Muscle of leg (tissue), 11 donors: ENCODE results near the gene CLRN3. TPM values are rescaled to one million over a fixed set of nuclear protein-coding genes. Genes with fewer than 3 reads are reported as not detected.

Experiments
- DNase-seq: peaks from one replicate; pipeline ENCODE4 v3.0.0; 2013
- H3K27ac ChIP-seq: one replicate; pipeline ENCODE4 v1.5.1; 2013; ENCODE audit warnings: mild to moderate bottlenecking, low read length, control low read depth
- H3K27me3 ChIP-seq: one replicate; pipeline ENCODE4 v1.6.1; 2013; ENCODE audit warnings: low read length; ENCODE audit not compliant: control insufficient read depth, insufficient read depth
- H3K36me3 ChIP-seq: one replicate; pipeline ENCODE4 v1.6.1; 2013; ENCODE audit warnings: low read length; ENCODE audit not compliant: control insufficient read depth, insufficient read depth
- H3K4me1 ChIP-seq: one replicate; pipeline ENCODE4 v1.6.1; 2013; ENCODE audit warnings: low read length; ENCODE audit not compliant: control insufficient read depth, insufficient read depth
- H3K4me3 ChIP-seq: one replicate; pipeline ENCODE4 v1.5.1; 2013; ENCODE audit warnings: low read length, control low read depth
- H3K9me3 ChIP-seq: replicated peaks from 2 replicates; pipeline ENCODE4 v1.6.1; 2013; ENCODE audit warnings: low read depth, low read length; ENCODE audit not compliant: control insufficient read depth
- WGBS: methylation state at CpG from one replicate; pipeline ENCODE4 v1.1.5; 2013; ENCODE audit warnings: missing lambda C conversion rate; ENCODE audit not compliant: insufficient coverage; 5-methylcytosine and 5-hydroxymethylcytosine counted together
- polyA plus RNA-seq, 8 donors: library from polyadenylated mRNA; unstranded; fragments of 120-200 nt; gene quantifications; one replicate each; pipeline versions ENCODE4 v1.2.1 to v1.2.3, GENCODE V29; 2013; ENCODE audit warnings: inconsistent platforms in 1 of 8, low replicate concordance in 1 of 8; ENCODE audit not compliant: insufficient read length in 8 of 8, insufficient read depth in 1 of 8
- total RNA-seq: library from RNA; stranded (reverse); fragments of 120-200 nt; gene quantifications from one replicate; pipeline ENCODE4 v1.2.4, GENCODE V29; 2013

CLRN3 gene
- total and polyA plus RNA-seq, 9 donors: 0.09 to 4.4 (median 0.27) TPM; not detected in 2

GRCh38 chr10:127874671-127875448 is 17.9 kb downstream of the CLRN3 start:
- Histone ChIP-seq H3K4me1 (peaks cover 10% of the 10 kb centered on the region), H3K4me3 (no peak overlapping the region), H3K36me3 (no peaks in the 10 kb centered on the region), H3K27me3 (no peaks in the 10 kb centered on the region), H3K9me3 (no peaks in the 10 kb centered on the region), H3K27ac (no peak overlapping the region)
- no peak for DNase-seq
- 63% methylated on average over 7 of the region's 11 CpGs for WGBS

- no peak for DNase-seq
- Histone ChIP-seq H3K27me3 (no peaks in the 10 kb centered on the region), H3K4me1 (peaks cover 10% of the 10 kb centered on the region), H3K36me3 (no peaks in the 10 kb centered on the region), H3K27ac (no peak overlapping the region), H3K9me3 (peaks cover 6% of the 10 kb centered on the region), H3K4me3 (no peak overlapping the region)
- 51% methylated on average over 5 of the region's 11 CpGs for WGBS
Observed at GRCh38 chr10:127873901-127874470, 18.8 kb downstream of the CLRN3 start.

- no peak for DNase-seq
- no peaks in the 10 kb centered on the region for H3K36me3 ChIP-seq
- H3K4me3 ChIP-seq: no peak overlapping the region
- H3K4me1 ChIP-seq: peaks cover 10% of the 10 kb centered on the region
- no peak overlapping the region for H3K27ac ChIP-seq
- peaks cover 6% of the 10 kb centered on the region for H3K9me3 ChIP-seq
- WGBS: 87% methylated on average over 11 of the region's 12 CpGs
- no peaks in the 10 kb centered on the region for H3K27me3 ChIP-seq
Observed at GRCh38 chr10:127872871-127873600, 19.7 kb downstream of the CLRN3 start.

DNA sequence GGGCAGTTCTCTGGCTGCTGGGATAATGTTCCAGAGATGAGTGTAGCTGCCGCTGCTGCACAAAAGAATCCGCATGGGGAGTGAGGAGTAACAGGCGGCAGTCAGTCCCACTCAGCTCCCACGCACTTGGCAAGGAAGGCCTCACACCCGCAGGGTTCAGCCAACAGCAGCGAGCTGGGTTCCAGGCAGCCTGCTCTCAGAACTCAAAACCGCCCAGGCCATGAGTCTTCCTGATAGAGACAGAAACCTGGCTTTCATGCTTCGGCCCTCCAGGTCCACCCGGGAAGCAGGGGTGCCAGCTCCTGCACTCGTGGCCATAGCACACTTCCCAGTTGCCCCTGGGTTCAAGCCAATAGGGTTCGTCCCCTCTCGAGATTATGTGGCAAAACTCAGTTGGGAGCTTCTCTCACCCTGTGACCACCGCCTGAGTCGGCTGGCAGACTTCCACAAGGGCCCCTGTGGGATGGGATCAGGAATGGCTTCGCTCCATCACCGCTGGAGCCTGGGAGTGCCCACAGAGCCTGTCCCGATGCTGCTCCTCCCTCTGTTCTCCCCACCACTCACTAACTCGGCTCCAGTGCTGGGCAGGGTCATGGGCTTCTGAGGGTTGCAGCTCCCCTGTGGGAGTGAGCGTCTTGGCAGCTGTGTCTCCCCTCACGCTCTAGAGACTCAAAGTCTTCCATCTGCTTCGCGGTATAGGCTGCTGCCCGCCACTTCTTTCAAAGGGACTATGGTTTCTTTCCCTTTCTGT is 20.6 kb downstream of the CLRN3 start:
- Histone ChIP-seq H3K4me3 (no peak overlapping the region), H3K9me3 (peaks cover 6% of the 10 kb centered on the region), H3K4me1 (peaks cover 10% of the 10 kb centered on the region), H3K27me3 (no peaks in the 10 kb centered on the region), H3K36me3 (no peaks in the 10 kb centered on the region), H3K27ac (no peak overlapping the region)
- DNase-seq: peak; percentile 30
- 63% methylated on average over 16 of the region's 23 CpGs for WGBS

- Histone ChIP-seq H3K4me1 (peaks cover 10% of the 10 kb centered on the region), H3K36me3 (no peaks in the 10 kb centered on the region), H3K27me3 (no peaks in the 10 kb centered on the region), H3K4me3 (no peak overlapping the region), H3K9me3 (peaks cover 6% of the 10 kb centered on the region), H3K27ac (no peak overlapping the region)
- no peak for DNase-seq
- 62% methylated on average over 3 of the region's 7 CpGs for WGBS
Observed at GRCh38 chr10:127871631-127872010, 21.1 kb downstream of the CLRN3 start.

GRCh38 chr10:127869329-127869728 is 23.4 kb downstream of the CLRN3 start:
- Histone ChIP-seq H3K27ac (no peak overlapping the region), H3K9me3 (peaks cover 6% of the 10 kb centered on the region), H3K4me3 (no peak overlapping the region), H3K4me1 (peaks cover 10% of the 10 kb centered on the region), H3K27me3 (no peaks in the 10 kb centered on the region), H3K36me3 (no peaks in the 10 kb centered on the region)
- no peak for DNase-seq

GRCh38 chr10:127867805-127868204 is 24.9 kb downstream of the CLRN3 start:
- H3K9me3 ChIP-seq: peaks cover 8% of the 10 kb centered on the region
- no peak for DNase-seq
- no peak overlapping the region for H3K4me3 ChIP-seq
- peaks cover 8% of the 10 kb centered on the region for H3K4me1 ChIP-seq
- WGBS: no CpG with 5 or more reads among the region's 1 CpG
- no peaks in the 10 kb centered on the region for H3K27me3 ChIP-seq
- H3K36me3 ChIP-seq: no peaks in the 10 kb centered on the region
- no peak overlapping the region for H3K27ac ChIP-seq

GRCh38 chr10:127866276-127867013 is 26.3 kb downstream of the CLRN3 start:
- 52% methylated on average over 4 of the region's 8 CpGs for WGBS
- Histone ChIP-seq H3K27me3 (no peaks in the 10 kb centered on the region), H3K4me1 (no peaks in the 10 kb centered on the region), H3K36me3 (no peaks in the 10 kb centered on the region), H3K4me3 (no peak overlapping the region), H3K27ac (no peak overlapping the region), H3K9me3 (peaks cover 8% of the 10 kb centered on the region)
- DNase-seq: no peak

GRCh38 chr10:127863231-127863825 is 29.4 kb downstream of the CLRN3 start:
- 100% methylated on average over 1 of the region's 6 CpGs for WGBS
- DNase-seq: no peak
- H3K27me3 ChIP-seq: no peaks in the 10 kb centered on the region
- no peak overlapping the region for H3K4me3 ChIP-seq
- H3K36me3 ChIP-seq: no peaks in the 10 kb centered on the region
- H3K27ac ChIP-seq: no peak overlapping the region
- H3K4me1 ChIP-seq: no peaks in the 10 kb centered on the region
- peaks cover 3% of the 10 kb centered on the region for H3K9me3 ChIP-seq
